ENCODE results near the gene CLASP1. TPM values are rescaled to one million over a fixed set of nuclear protein-coding genes. Genes with fewer than 3 reads are reported as not detected.

CLASP1 gene
- total and polyA plus RNA-seq, 2 donors (not counting 3 experiments of a cell fraction or from before 2014, with no cell fraction given): 10.0 to 57.9 TPM

DNA sequence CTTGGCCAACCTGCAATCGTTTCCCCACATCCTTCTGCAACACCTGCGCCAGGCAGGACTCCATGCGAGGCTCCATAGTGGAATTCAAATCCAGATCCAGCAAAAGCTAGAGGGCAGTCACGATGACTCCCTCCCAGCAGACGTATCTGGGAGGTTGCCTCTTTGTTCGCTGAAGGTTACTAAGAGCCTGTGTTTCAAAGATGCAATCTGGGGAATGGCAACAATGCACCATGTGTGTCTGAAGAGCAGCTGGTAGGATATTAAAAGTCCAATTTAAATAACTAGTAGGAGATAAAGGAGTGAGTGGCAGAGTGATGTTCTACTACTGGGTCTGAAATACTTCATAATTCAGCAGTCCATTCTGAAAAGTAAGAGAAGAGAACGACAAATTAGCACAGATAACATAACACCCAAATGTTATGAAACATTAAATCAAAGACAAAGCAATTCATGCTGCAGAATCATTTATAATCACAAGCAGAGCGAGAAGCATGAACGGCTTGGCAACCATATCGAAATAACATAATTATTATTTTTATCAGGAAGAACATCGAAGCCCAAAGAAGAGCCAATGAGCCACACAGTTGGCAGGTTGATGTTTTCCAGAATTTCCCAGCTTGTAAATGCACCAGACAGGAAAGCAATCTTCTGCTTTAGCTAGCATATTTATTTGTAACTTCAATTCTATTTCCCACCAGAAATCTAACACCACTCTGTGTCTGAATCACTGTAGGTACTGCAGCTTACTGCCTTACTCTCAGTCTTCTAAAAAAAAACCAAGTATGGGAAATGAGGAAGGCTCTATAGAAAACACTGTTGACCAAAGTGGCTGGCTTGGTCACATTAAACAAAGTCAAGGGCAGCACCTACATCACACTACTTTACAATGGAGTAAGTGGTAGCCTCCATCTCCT, 43.2 kb downstream of the CLASP1 start:
- CTCF ChIA-PET: interaction anchor here (1.1 kb wide), 1 partner anchor 9 kb away, joined by 3 read pairs; no protein-coding TSS in a partner anchor
- DNase-seq (ENCODE audit: low read depth, low spot score): no peak

DNA sequence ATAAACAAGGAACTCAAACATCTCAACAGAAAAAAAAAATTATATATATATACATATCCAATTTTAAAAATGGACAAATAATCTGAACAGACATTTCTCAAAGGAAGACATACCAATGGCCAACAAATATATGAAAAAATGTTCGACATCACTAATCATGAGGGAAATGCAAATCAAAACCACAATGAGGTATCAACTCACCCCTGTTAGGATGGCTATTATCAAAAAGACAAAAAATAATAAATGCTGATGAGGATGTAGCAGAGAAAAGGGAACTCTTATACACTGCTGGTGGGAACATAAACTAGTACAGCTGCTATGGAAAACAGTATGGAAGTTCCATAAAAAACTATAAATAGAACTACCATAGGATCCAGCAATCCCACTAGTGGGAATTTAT, 46.1 kb downstream of the CLASP1 start:
- dilution Hi-C loops (cut with MboI; ENCODE audit: extremely low pct_ligation_motif_present, low sequenced_read_pairs) (no loop called here), intact Hi-C loops (cut with micrococcal nuclease) (no loop called here)
- Histone ChIP-seq H3K9me3 (replicated peaks; ENCODE audit: control insufficient read depth, insufficient read depth, low read length) (no peaks in the 10 kb centered on the region), H3K9ac (replicated peaks; ENCODE audit: extremely low read depth, insufficient read depth, low read length) (no peak overlapping the region), H3K9me1 (replicated peaks; ENCODE audit: control insufficient read depth, extremely low read depth, insufficient read depth, low read length) (no peaks in the 10 kb centered on the region), H3K36me3 (ENCODE audit: control insufficient read depth in 2 of 2, extremely low read depth in 1 of 2, insufficient read depth in 2 of 2, low read length in 2 of 2) (peaks cover 0 to 8% of the 10 kb centered on the region in 2 experiments), H3K27me3 (ENCODE audit: control insufficient read depth in 2 of 2, insufficient read depth in 2 of 2, low read length in 2 of 2) (no peaks in the 10 kb centered on the region), H3K4me2 (ENCODE audit: insufficient read depth, low read length) (no peak overlapping the region), H3K4me3 (replicated peaks in 1 of 3; ENCODE audit: insufficient read depth in 1 of 3, low read depth in 1 of 3, low read length in 3 of 3) (no peak overlapping the region), H3K27ac (ENCODE audit: insufficient read depth, low read depth, low read length) (no peak overlapping the region), H3K79me2 (ENCODE audit: control insufficient read depth, insufficient read depth, low read length) (peaks cover 59% of the 10 kb centered on the region), H3K4me1 (ENCODE audit: control insufficient read depth, extremely low read depth, insufficient read depth, low read length) (no peaks in the 10 kb centered on the region), H2AFZ (ENCODE audit: low read depth, low read length) (no peak overlapping the region), H4K20me1 (replicated peaks; ENCODE audit: control insufficient read depth, extremely low read depth, insufficient read depth, low read length) (no peaks in the 10 kb centered on the region)
- CTCF ChIA-PET: no interaction called here
- no TSS peak for BruUV-seq (replicated peaks)
- FAIRE-seq (no peak), DNase-seq (ENCODE audit: low read depth, low spot score) (no peak)
- TF ChIP-seq EZH2 (IDR thresholded peaks at IDR 0.05; ENCODE audit: borderline replicate concordance, low read depth, low read length, severe bottlenecking) (no peak), MYC (IDR thresholded peaks at IDR 0.05; ENCODE audit: low read depth, low read length) (no peak), POLR2A (IDR thresholded peaks at IDR 0.05; ENCODE audit: low read depth, low read length) (no peak), JUN (IDR thresholded peaks at IDR 0.05; ENCODE audit: borderline replicate concordance, insufficient read depth, insufficient read length, low read depth) (no peak), POLR2AphosphoS5 (IDR thresholded peaks at IDR 0.05; ENCODE audit: insufficient read depth, low read depth, low read length) (no peak)
- TF ChIP-seq, protein P1, sequence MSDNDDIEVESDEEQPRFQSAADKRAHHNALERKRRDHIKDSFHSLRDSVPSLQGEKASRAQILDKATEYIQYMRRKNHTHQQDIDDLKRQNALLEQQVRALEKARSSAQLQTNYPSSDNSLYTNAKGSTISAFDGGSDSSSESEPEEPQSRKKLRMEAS (IDR thresholded peaks at IDR 0.05; ENCODE audit: insufficient read depth, insufficient read length): no peak
- TF ChIP-seq, protein P2, sequence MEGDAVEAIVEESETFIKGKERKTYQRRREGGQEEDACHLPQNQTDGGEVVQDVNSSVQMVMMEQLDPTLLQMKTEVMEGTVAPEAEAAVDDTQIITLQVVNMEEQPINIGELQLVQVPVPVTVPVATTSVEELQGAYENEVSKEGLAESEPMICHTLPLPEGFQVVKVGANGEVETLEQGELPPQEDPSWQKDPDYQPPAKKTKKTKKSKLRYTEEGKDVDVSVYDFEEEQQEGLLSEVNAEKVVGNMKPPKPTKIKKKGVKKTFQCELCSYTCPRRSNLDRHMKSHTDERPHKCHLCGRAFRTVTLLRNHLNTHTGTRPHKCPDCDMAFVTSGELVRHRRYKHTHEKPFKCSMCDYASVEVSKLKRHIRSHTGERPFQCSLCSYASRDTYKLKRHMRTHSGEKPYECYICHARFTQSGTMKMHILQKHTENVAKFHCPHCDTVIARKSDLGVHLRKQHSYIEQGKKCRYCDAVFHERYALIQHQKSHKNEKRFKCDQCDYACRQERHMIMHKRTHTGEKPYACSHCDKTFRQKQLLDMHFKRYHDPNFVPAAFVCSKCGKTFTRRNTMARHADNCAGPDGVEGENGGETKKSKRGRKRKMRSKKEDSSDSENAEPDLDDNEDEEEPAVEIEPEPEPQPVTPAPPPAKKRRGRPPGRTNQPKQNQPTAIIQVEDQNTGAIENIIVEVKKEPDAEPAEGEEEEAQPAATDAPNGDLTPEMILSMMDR (IDR thresholded peaks at IDR 0.05; ENCODE audit: extremely low read depth in 1 of 2, insufficient read depth in 1 of 2, low read depth in 1 of 2, low read length in 2 of 2): no peak
- POLR2A ChIA-PET: no interaction called here

More for the DNA sequence above, 43.2 kb downstream of the CLASP1 start:
- no peaks in the 10 kb centered on the region for H3K27me3 ChIP-seq (ENCODE audit: control insufficient read depth in 2 of 2, insufficient read depth in 2 of 2, low read length in 2 of 2)
- H3K4me2 ChIP-seq (ENCODE audit: insufficient read depth, low read length): no peak overlapping the region
- peaks cover 0 to 8% of the 10 kb centered on the region in 2 experiments for H3K36me3 ChIP-seq (ENCODE audit: control insufficient read depth in 2 of 2, extremely low read depth in 1 of 2, insufficient read depth in 2 of 2, low read length in 2 of 2)
- no peak overlapping the region for H3K27ac ChIP-seq (ENCODE audit: insufficient read depth, low read depth, low read length)
- no peaks in the 10 kb centered on the region for H4K20me1 ChIP-seq (replicated peaks; ENCODE audit: control insufficient read depth, extremely low read depth, insufficient read depth, low read length)
- TF ChIP-seq JUN (IDR thresholded peaks at IDR 0.05; ENCODE audit: borderline replicate concordance, insufficient read depth, insufficient read length, low read depth) (no peak), GATA2 (IDR thresholded peaks at IDR 0.05; ENCODE audit: insufficient read depth, insufficient read length, low read depth, low read length) (no peak), POLR2A (IDR thresholded peaks at IDR 0.05; ENCODE audit: low read depth, low read length) (no peak), FOS (IDR thresholded peaks at IDR 0.05; ENCODE audit: borderline replicate concordance, insufficient read depth, low read length) (no peak), POLR2AphosphoS5 (IDR thresholded peaks at IDR 0.05; ENCODE audit: insufficient read depth, low read depth, low read length) (no peak), EZH2 (IDR thresholded peaks at IDR 0.05; ENCODE audit: borderline replicate concordance, low read depth, low read length, severe bottlenecking) (no peak), MYC (IDR thresholded peaks at IDR 0.05; ENCODE audit: low read depth, low read length) (no peak)
- no peak for FAIRE-seq
- no peak overlapping the region for H3K4me3 ChIP-seq (replicated peaks in 1 of 3; ENCODE audit: insufficient read depth in 1 of 3, low read depth in 1 of 3, low read length in 3 of 3)
- H2AFZ ChIP-seq (ENCODE audit: low read depth, low read length): no peak overlapping the region
- peaks cover 15% of the 10 kb centered on the region for H3K4me1 ChIP-seq (ENCODE audit: control insufficient read depth, extremely low read depth, insufficient read depth, low read length)
- no TSS peak for BruUV-seq (replicated peaks)
- dilution Hi-C loops (cut with MboI; ENCODE audit: extremely low pct_ligation_motif_present, low sequenced_read_pairs): no loop called here
- intact Hi-C loops (cut with micrococcal nuclease): no loop called here
- no peaks in the 10 kb centered on the region for H3K9me1 ChIP-seq (replicated peaks; ENCODE audit: control insufficient read depth, extremely low read depth, insufficient read depth, low read length)
- peaks cover 57% of the 10 kb centered on the region for H3K79me2 ChIP-seq (ENCODE audit: control insufficient read depth, insufficient read depth, low read length)
- no peaks in the 10 kb centered on the region for H3K9me3 ChIP-seq (replicated peaks; ENCODE audit: control insufficient read depth, insufficient read depth, low read length)
- H3K9ac ChIP-seq (replicated peaks; ENCODE audit: extremely low read depth, insufficient read depth, low read length): no peak overlapping the region
- POLR2A ChIA-PET: no interaction called here

Measured in endothelial cell of umbilical vein (primary cell).